GM18508 (cell line): ENCODE results near the gene LGR6.
"Not testable (repeated sequence)": the region's sequence is repeated elsewhere in the genome, so short reads cannot be mapped to it uniquely, and the experiment has no call there.

Source experiments
- ATAC-seq: cut with Tn5 transposase; IDR thresholded peaks from one replicate; pipeline ENCODE4 v1.9.1; 2021; ENCODE audit warnings: moderate number of reproducible peaks; ENCODE audit not compliant: insufficient read depth, unreplicated experiment

Gene LGR6

GRCh38 chr1:202193614-202194327, at the start of gene LGR6:
Gene LGR6, plus strand, starts transcription at chr1:202193799. Its CDS starts 191 bp downstream, at chr1:202193990.
- no peak for ATAC-seq

GRCh38 chr1:202144402-202145067, 49.1 kb upstream of the LGR6 start, which contains the start of gene ARL8A:
Gene ARL8A, minus strand, starts transcription at chr1:202144737. Its CDS starts 165 bp downstream, at chr1:202144572.
- no peak for ATAC-seq

DNA sequence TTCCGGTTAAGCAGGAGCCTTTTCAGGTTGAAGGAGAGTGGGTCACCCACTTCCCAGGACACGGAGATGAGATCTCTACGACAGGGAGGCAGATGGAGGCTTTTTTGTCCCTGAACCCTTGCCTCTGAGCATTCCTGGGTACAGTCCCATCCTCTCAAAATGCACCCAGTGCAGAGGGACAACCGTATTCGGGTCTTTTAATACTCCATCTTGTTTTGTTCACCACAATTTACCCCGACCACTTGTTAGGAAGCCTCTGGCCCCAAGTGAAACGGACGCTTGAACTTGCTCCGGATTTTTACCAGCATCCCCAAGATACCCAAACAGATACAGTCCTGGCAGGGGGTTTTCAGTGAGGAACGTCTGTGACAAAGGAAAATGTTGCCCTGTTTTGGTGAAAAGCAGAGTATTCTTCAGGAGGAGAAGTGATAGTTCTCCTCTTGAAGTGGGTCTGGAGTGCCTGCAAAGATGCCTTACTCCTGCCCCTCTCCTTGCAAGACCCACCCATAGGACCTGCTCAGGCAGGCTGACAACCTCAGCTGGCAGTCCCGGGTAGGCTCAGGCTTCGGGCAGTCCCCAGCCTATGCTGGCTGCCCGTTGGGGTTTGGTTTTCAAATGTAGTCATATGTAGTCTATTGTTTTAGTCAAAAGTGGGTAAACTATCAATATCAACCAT, 48.4 kb upstream of the LGR6 start:
- ATAC-seq, result no peak

GRCh38 chr1:202145744-202146140, 47.9 kb upstream of the LGR6 start:
- not testable (repeated sequence) for ATAC-seq

DNA sequence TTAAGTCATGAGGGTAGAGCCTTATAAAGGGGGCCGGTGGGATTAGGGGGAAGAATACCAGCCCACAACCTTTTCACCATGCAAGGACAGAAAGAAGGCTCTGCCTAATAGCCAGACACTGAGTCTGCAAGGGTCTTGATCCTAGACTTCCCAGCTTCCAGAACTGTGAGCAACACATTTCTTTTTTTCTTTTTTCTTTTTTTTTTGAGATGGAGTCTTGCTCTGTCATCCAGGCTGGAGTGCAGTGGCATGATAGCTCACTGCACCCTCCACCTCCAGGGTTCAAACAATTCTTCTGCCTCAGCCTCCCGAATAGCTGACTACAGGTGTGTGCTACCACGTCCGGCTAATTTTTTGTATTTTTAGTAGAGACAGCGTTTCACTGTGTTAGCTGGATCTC, 47.3 kb upstream of the LGR6 start:
- no peak for ATAC-seq

- ATAC-seq, result no peak
Measured at GRCh38 chr1:202146993-202147392, 46.6 kb upstream of the LGR6 start.

- ATAC-seq, result no peak
Measured at GRCh38 chr1:202148391-202148790, 45.2 kb upstream of the LGR6 start.

DNA sequence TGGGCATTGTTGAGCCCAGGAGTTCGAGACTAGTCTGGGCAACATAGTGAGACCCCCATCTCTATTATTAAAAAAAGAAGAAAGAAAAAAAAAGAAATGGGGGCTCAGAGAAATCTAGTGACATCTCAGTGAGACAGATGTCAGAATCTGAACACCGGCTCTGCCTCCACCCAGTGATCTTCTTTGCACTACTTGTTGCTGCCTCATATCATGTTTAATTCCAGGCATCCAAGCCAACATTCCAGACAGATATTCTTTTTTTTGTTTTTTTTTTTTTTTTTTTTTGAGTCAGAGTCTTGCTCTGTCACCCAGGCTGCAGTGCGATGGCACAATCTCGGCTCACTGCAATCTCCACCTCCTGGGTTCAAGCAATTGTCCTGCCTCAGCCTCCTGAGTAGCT, 44.0 kb upstream of the LGR6 start:
- no peak for ATAC-seq

DNA sequence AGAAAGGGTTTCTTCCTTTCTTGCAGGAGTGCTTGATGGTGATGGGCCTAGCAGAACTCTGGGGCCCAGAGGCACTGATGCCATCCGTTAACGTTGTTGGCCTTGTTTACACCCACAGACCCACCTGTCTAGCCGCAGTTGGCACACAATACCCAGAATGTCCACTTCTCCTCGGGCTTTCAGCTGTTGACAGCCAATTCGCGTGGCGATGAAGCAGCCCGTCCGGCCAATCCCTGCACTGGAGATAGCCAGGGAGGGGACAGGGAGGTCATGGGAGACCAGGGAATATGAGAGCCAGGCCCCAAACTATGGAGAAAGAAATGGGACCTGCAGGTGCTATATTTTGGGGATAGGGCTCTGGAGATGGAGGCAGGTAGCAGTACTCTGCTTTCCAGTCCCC, 43.4 kb upstream of the LGR6 start:
- ATAC-seq, result no peak

GRCh38 chr1:202150602-202151001, 43.0 kb upstream of the LGR6 start:
- ATAC-seq, result no peak

DNA sequence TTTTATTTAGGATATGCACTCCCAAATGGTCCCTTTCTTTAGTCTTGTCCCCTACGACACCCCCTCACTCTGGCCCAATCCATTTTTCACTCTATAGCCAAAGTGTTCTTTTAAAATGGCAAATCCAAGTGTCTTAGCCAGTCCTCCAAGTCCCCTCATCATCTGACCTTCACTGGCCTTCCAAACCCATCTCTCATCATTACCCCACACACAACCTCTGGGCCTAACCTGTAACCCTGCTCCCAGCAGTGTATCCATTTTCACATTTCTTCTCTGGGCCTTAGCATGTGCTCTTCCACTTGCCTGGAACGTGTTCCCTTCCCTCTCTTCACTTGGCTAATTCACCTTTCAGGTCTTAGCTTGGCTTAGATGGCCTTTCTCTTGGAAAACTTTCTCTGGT, 42.6 kb upstream of the LGR6 start:
- ATAC-seq, result no peak

DNA sequence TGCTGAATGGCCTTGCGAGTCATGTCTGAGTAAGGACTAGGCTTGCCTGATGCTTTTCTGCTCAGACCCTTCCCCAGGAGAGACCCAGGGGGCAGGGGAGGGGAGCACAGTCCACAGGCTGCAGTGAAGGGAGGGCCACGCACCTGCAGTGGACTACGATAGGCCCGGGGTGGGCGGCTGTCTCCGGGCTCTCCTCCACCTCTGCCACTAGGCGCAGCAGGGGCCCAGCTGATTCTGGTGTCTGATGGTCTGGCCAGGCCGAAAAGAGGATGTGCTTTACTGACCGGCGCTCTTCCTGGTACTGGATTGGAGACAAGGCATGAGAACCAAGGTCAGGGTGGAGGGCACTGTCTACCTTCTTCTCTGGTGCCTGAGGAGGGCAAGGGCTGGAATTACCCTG, 41.2 kb upstream of the LGR6 start:
- ATAC-seq, result no peak

GRCh38 chr1:202153284-202153683, 40.3 kb upstream of the LGR6 start:
- no peak for ATAC-seq

- no peak for ATAC-seq
Measured at GRCh38 chr1:202154148-202154765, 39.3 kb upstream of the LGR6 start.

DNA sequence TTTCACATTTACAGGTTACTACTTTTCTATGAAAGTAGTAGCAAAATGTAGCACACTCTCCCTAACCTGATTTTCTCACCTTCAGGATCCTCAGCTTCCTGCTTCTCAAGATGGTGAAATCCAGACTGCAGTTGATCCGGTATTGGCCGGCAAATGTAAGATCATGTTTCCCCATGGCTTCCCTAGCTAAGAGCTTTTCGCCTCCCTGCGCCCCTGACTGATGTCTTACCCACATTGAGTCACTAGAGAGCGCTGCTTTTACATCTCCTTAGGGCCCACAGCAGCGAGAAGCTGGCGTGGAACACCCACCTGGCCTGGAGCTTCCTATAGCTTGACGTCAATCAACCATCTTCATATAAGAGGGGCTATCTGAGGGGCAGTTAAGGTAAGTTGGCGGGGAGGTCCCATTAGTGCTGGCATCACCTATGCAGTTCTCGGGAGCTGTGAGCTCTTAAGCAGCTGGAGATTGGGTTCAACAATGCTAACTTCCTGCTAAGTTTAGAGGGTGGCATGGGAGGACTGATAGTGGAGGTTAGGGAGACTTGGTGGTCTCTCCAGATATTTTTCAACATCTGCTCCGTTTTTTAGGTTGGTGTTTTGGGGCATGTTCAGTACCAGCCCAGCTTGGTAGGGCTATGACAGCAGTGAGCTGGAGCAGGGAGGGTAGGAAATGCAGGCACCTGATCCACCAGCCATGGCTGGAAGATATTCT, 38.7 kb upstream of the LGR6 start:
- ATAC-seq, result no peak

GRCh38 chr1:202155478-202156021, 38.0 kb upstream of the LGR6 start:
- no peak for ATAC-seq

DNA sequence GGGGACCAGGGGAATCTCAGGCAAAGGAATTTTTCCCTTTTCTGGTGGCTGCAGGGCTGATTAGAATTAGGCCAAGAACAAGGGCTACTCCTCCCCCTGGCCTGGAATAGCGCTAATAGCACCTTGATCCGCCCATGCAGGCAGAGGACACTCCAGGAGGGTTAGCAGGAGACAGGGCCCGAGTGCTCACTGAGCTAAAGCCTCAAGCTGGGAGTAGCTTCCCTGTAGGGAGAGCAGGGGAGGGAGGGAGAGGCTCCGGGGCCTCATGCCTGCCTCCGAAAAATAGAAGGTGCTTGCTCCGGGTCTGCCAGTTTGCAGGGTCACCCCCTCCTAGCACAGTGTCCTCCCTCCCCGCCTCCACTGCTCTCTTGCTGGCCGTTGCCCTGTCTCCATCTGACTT, 37.0 kb upstream of the LGR6 start:
- no peak for ATAC-seq

GRCh38 chr1:202157945-202158344, 35.7 kb upstream of the LGR6 start:
- no peak for ATAC-seq

DNA sequence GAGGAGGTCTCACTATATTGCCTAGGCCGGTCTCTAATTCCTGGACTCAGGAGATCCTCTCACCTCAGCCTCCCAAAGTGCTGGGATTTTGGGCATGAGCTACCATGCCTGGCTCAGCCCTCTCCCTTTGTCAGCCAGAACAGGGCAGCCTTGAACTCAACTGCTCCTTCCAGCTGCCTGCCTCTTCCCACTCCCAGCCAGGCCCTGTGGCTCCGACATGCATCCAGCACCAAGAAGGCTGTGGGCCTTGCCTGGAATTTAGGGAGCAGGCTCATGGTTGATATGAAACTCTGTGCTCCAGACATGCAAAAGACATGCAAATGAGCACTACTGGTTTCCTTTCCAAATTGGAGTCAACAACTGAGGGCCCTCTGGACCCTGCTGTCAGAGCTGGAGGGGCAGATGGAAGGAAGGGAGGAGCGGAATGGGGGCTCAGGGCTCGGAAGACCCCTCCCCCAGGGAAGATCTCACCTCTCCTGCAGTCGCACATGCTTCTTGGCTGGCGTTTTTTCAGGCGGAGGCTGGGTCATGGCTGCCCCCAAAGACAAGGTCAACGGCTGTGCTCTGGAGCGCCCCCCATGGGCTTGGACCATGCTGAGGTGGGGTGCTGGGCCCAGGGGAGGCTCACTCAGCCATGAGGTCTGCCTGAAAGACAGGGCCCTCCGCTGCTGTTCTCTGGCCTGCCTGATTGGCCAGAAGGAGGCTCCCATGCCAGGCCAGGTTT, 34.6 kb upstream of the LGR6 start:
- no peak for ATAC-seq
